Measurements from ENCODE around the gene SKIC2.
"Not testable (repeated sequence)": the region's sequence is repeated elsewhere in the genome, so short reads cannot be mapped to it uniquely, and the experiment has no call there.

The SKIC2 gene

GRCh38 chr6:31969712-31970603, 11.0 kb downstream of the SKIC2 start:
- no peak for DNase-seq

DNA sequence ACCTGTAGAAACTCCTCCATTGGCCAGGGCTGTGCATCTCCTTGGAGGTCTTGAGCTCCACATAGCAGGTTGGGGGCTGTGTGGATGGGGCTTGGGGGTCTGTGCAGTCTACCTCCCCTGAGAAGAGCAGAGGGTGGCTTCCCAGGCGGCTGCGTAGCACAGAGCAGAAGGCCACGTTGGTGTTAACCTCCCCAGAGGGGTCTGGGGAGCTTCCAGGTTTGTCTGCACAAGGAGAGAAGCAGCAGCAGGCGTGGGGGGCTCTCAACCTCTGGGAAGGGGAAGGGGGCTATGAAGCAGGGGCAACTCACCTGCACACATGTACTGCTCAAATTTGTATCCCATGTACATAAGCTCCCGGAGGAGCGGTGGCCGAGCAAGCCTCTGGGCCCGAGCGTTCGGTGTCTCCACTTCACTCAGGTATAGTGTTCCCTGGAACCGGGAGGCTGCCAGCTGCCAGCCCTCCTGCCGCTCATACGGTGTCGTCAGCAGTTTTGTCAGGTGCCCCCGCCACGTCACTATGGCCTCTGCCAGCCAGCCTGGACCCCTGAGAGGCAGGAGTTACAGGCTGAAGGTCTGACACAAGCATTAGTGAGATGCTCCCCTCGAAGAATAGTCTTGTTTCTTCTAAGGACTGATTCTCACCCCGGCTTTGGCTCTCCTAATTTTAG, 11.8 kb downstream of the SKIC2 start:
- peak; percentile 40 for DNase-seq

DNA sequence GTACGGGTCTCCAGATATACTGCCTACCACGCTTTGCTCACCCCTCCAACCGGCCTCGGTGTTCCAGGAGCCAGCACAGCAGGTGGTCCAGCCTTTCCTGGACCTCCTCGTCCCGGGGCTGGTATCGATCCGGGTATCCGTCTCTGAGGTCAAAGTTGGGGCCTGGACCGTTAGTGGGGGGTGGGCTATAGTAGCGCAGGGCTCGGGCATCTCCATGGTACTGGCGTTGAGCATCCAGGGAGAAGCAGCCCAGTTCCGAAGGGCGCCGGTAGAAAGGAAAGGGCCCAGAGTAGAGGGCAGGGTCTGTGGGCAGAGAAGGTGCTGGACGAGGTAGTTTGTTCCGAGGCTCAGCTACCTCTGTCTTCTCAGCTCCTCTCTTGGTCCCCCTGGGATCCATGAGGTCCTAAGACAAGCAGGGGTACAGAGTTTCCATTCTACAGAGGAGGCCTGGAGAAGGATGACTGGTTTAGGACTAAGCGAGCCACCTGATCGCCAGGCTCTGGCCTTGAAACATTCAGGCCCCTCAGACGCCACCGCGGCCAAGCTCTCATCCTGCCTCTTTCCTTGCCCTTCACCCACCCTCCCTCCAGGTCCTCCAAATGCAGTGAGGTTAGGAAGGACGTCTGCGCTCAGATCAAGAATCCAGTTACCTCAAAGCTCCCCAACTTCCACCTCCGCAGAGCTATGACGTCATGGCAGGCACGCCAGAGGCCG, 12.5 kb downstream of the SKIC2 start:
- DNase-seq, result no peak

DNA sequence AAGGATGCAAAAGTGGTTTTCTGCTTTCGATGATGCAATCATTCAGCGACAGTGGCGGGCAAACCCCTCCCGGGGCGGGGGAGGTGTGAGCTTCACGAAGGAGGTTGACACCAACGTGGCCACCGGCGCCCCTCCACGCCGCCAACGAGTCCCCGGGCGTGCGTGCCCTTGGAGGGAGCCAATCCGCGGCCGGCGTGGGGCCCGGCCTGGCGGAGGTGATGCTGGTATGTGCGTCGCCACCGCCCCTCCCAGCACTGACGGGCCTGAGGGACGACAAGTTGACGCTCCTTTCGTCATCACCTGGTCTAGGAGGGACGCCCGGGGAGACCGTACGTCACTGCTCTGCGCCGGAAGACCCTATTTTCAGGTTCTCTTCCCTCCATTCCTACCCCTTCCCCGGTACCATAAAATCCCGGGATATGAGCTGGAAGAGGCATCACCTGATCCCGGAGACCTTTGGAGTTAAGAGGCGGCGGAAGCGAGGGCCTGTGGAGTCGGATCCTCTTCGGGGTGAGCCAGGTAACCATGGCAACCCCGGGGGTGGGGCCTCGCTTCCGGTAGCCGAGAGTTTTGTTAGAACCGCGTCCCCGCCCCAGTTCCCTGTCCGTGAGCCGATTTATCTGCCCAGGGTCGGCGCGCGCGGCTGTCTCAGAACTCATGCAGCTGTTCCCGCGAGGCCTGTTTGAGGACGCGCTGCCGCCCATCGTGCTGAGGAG, 13.2 kb downstream of the SKIC2 start, which contains the start of gene DXO:
TSS of gene DXO (minus strand) at position 146 of the 716 bp plus-strand sequence. CDS start 463 bp downstream, outside the sequence.
- peak; percentile 99 for DNase-seq

DNA sequence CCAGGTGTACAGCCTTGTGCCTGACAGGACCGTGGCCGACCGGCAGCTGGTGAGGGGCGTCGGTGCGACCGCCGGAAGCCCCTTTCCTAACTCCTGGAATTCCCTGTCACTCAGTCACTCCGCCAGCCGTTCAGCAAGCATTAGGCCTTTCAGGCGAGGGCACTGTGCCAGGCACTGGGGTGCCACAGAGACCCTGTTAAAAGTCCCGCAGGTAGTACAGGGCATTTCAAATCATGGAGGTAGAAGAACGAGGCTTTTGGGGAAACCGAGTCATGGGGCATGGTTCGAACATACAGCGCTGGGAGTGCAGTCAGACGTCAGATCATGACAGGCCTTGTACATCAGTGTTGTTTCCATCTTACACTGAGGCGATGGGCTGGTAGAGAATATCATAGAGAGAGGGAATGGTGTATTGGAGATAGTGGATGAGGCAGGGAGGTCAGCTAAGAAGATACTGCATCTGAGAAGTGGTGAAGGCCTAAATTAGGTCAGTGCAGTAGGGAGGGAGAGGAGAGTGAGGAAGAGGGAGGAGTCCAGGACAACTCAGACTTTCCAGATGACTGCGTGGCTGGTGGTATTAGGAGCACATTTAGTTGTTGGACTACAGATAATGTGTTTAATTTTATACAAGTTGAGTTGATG, 13.9 kb downstream of the SKIC2 start:
- no peak for DNase-seq

DNA sequence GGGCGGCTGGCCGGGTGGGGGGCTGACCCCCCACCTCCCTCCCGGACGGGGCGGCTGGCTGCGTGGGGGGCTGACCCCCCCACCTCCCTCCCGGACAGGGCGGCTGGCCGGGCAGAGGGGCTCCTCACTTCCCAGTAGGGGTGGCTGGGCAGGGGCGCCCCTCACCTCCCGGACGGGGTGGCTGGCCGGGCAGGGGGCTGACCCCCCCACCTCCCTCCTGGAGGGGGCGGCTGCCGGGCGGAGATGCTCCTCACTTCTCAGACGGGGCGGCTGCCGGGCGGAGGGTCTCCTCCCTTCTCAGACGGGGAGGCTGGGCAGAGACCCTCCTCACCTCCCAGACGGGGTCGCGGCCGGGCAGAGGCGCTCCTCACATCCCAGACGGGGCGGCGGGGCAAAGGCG, 17.1 kb downstream of the SKIC2 start:
- DNase-seq, result not testable (repeated sequence)

DNA sequence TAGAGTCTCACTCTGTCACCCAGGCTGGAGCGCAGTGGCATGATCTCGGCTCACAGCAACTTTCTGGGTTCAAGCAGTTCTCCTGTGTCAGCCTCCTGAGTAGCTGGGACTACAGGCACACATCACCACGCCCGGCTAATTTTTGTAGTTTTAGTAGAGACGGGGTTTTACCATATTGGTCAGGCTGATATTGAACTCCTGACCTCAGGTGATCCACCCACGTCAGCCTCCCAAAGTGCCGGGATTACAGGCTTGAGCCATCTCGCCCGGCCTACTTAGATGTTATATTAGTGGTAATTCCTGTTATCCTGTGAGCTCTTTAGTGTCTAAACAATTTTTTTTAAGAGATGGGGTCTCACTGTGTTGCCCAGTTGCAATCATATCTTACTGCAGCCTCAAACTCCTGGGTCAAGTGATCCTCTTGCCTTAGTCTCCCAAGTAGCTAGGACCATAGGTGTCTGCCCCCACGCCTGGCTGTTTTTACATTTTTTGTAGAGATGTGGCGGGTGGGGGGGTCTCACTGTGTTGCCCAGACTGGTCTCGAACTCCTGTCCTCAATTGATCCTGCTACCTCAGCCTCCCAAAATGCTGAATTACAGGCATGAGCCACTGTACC, 18.9 kb downstream of the SKIC2 start:
- no peak for DNase-seq

- no peak for DNase-seq
Measured at GRCh38 chr6:31978831-31979230, 19.9 kb downstream of the SKIC2 start.

GRCh38 chr6:31979238-31979898, 20.4 kb downstream of the SKIC2 start:
- no peak for DNase-seq

DNA sequence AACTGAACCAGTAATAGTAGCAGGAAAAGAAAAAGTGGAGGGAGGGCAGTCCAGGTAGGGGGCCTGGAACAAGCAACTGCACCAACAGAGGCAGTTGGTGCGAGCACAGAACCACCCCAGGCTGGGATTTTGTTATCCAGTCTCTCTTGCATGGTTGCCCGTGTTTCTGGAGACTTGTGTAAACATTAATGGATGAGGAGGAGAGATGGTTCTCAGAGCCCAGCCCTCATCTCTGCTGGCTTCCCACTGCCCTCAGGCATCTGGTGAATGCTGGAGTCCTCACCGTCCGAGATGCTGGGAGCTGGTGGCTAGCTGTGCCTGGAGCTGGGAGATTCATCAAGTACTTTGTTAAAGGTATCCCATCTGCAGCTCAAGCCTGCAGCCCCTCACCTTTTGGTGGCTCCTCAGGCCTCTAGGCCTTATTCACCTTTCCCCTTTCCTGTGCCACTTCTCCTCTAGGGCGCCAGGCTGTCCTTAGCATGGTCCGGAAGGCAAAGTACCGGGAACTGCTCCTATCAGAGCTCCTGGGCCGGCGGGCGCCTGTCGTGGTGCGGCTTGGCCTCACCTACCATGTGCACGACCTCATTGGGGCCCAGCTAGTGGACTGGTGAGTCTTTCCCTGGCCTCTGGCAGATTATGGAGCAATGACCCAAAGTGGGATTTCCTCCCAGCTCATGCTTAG, 21.4 kb downstream of the SKIC2 start:
- DNase-seq, result not testable (repeated sequence)

GRCh38 chr6:31980998-31981397, 22.0 kb downstream of the SKIC2 start:
- DNase-seq, result not testable (repeated sequence)

GRCh38 chr6:31981744-31982143, 22.8 kb downstream of the SKIC2 start, which contains the start of gene C4A:
C4A (plus strand) TSS chr6:31982057; CDS start chr6:31982108, 51 bp downstream.
- DNase-seq, result not testable (repeated sequence)

DNA sequence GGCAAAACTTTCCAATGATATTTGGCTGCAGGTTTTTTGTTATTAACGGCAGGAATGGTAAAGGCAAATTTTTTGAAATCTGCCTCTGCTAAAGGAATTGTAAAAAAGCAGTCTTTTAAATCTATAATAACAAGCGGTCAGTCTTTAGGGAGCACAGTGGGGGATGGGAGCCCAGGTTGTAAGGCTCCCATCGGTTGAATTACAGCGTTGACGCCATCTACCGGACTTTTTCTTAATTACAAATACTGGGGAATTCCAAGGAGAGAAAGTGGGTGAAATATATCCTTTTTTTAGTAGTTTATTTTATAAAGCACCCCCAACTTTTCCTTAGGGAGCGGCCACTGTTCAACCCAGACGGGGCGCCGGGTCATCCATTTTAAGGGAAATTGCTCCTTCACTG, 30.4 kb downstream of the SKIC2 start:
- not testable (repeated sequence) for DNase-seq

GRCh38 chr6:31994421-31994820, 35.4 kb downstream of the SKIC2 start:
- DNase-seq, result not testable (repeated sequence)

- not testable (repeated sequence) for DNase-seq
Measured at GRCh38 chr6:31996385-31996784, 37.4 kb downstream of the SKIC2 start.

- not testable (repeated sequence) for DNase-seq
Measured at GRCh38 chr6:32002546-32003268, 43.7 kb downstream of the SKIC2 start.

GRCh38 chr6:32003301-32003700, 44.3 kb downstream of the SKIC2 start:
- not testable (repeated sequence) for DNase-seq

DNA sequence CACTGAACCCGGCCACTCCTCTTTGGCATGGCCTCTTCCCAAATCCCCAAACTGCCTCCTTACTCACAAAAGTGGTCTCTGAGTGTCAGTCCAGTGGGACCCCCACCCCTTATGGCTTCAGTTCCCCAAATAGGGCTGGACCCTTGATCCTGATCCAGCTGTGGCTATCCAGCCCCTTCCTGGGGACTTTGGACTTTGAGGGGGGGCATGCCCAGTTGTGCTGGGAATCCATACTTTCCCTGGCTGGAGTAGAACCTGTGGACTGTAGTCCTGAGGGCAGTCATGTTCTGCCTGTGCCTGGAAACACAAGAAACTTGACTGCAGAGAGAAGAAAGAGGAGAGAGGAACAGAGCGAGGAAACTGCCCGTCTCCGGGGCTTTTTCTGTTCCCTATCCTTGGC, 45.4 kb downstream of the SKIC2 start:
- DNase-seq, result not testable (repeated sequence)

DNA sequence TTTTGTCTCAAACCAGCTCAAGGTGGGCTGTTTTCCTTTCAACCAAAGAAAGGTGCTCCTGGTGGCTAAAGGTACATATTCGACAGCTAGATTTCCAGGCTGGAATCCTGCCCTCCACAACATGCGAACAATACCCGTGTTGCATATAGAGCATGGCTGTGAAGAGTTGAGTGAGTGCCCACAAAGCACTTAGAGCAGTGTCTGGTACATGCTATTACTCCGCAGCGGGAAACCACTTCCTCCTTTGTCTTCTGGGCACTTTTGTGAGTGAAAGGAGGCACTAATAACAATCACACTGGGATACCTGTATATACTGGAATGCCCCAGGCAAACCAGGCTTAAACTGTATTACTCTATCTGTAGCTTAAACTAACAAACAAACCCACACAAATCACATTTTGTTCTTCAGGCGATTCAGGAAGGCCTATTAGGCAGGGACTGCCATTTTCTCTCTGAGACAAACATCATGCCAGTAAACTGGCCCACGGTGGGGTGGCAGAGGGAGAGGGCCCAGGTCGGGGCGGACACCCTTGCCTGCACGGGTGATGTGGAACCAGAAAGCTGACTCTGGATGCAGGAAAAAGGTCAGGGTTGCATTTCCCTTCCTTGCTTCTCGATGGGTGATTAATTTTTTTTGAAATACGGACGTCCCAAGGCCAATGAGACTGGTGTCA, 46.0 kb downstream of the SKIC2 start:
- DNase-seq, result not testable (repeated sequence)

Measured in NCI-H1105 (cell line).